Measurements from ENCODE around the gene MAPT.
"Not testable (repeated sequence)": the region's sequence is repeated elsewhere in the genome, so short reads cannot be mapped to it uniquely, and the experiment has no call there.

MAPT gene

DNA sequence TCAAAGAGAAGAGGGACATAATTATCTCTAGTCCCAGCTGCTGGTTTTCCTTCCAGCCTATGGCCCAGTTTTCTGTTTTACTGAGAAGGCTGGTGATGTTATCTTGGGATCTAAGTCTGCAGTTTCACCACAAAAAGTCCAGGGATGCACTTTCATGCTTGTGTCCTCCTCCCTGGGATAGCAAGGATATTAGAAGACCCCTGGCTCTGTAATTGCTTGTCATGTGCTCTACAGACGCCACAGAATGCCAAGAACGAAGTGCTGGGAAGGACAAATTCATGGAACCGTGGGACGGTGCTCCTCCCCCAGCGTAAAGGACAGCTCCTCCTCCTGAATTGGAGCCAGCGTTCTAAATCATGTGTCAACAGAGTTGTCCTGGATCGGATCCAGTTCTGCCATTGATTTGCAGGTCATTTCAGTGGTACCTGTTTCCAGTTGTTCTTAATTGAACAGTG is 8.6 kb downstream of the MAPT start:
- DNase-seq, result no peak

DNA sequence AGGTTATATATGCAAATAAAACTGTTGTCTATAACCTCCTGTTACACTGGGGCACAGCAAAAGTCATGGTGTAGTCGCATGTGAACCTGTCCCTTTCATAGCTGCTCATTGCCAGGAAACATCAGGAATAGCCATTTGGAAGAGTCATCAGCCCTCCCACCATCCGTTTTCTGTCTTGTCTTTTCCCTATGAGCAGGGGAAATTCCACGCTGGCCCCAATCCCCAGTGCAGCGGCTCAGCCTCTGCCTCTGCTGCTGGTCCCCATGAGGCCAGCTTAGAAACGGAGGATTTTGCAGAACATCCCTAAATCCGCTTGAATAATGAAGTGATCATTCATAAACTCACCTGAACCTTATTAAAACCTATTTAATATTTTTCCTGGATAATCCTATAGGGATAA is 10.5 kb downstream of the MAPT start:
- no peak for DNase-seq

DNA sequence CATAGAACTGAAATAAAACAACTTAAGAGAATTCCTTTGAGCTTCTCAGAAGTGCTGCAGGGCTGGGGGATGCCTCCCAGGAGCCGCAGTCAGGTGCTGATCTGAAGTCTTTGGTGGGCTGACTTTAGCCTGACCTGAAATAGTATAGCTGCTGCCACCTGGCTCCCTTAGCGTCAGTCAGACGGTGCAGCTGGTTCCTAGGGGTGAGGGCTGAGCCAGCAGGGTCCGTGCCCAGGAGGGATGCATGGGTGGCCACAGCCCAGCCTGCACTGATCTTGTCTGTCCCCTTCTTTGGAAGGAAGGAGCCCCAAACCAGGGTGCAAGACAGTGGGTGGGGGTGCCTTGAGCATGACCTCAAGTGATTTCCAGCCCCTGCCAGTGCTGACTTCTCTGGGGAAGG is 11.5 kb downstream of the MAPT start:
- no peak for DNase-seq

DNA sequence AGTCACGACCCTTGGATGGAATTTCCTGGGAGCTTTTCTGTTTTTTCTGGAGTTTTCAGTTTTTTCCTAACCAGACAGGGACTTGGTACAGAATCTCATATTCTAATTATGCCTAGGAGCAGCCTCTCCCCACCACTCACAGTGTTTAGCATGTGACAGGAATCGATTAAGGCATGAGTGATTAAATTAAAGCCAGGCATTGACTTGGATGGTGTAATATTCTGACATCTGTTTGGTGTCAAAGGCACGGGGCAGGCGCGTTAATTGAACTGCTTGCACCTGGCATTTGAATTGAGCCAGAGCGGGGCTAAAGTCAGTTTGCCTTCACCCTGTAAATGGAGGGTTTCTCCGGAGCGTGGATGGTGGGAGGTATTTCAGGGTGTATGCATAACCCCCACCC is 11.9 kb downstream of the MAPT start:
- DNase-seq, result no peak

DNA sequence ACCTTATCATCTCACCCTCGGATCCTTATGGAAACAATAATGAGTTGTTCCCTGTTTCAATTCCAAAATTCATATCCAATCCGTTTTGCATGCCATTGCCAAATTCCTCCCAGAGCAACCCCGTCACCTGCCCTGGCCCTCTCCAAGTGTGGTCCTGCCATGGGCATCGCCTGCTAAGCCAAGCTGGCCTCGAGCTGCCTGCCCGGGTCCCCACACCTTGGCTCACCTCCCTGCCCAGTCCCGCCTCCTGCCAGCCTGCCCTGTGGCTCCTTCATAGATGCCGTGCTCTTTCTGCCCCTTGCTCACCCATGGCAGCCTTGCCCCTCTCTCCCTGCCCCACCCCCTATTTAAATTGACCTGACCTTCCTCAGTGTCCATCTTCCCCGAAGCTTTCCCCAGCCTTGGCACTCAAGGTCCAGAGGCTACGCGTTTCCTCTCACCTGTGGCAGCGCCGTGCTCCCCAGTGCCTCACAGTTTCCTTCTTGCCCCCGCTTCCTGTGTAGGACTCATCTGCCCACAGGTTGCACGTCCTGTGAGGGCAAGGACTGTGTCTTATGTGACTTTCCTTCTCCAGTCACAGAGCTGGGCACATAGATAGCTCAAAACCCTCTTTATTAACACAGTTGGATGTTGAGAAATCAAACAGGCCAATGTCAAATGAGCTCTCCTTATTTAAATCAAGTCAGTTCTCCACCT is 12.7 kb downstream of the MAPT start:
- DNase-seq, result peak; percentile 40 to 51

- DNase-seq, result no peak
Observed at GRCh38 chr17:45907750-45908395, 13.5 kb downstream of the MAPT start.

- DNase-seq, result no peak
Observed at GRCh38 chr17:45908460-45908859, 14.1 kb downstream of the MAPT start.

- no peak for DNase-seq
Observed at GRCh38 chr17:45908935-45909334, 14.6 kb downstream of the MAPT start.

DNA sequence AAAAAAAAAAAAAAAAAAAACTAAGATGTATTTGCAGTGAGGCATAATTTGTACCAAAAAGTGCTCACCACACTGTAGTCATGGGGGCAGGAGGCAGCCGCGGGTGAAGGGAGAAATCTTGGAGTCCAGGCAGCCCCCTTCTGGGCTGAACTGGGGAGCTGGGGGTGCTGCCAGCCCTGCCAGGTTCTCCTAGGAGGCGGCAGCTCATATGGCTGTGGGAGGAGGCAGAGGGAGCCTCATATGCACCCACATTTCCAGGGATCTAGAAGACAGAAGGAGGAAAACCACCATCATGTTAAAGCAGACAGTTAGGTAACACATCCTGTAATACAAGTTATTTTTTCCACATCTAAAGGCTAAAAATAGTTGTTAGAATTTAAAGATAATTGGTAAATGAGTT is 16.3 kb downstream of the MAPT start:
- no peak for DNase-seq

- DNase-seq, result no peak
Observed at GRCh38 chr17:45912319-45912718, 18.0 kb downstream of the MAPT start.

DNA sequence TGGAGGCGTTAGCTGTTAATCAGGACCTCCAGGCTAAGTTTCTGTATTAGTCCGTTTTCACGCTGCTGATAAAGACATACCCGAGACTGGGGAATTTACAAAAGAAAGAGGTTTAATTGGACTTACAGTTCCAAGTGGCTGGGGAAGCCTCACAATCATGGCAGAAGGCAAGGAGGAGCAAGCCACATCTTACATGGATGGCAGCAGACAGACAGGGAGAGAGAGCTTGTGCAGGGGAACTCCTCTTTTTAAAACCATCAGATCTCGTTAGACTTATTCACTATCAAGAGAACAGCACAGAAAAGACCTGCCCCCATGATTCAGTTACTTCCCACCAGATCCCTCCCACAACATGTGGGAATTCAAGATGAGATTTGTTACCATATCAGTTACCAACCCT is 18.7 kb downstream of the MAPT start:
- not testable (repeated sequence) for DNase-seq

GRCh38 chr17:45914047-45914717 is 19.8 kb downstream of the MAPT start:
- DNase-seq, result no peak

GRCh38 chr17:45915263-45915662 is 20.9 kb downstream of the MAPT start:
- no peak for DNase-seq

GRCh38 chr17:45917081-45917480 is 22.7 kb downstream of the MAPT start:
- DNase-seq, result no peak

- no peak for DNase-seq
Observed at GRCh38 chr17:45918241-45918745, 23.9 kb downstream of the MAPT start.

- no peak for DNase-seq
Observed at GRCh38 chr17:45919136-45919535, 24.8 kb downstream of the MAPT start.

DNA sequence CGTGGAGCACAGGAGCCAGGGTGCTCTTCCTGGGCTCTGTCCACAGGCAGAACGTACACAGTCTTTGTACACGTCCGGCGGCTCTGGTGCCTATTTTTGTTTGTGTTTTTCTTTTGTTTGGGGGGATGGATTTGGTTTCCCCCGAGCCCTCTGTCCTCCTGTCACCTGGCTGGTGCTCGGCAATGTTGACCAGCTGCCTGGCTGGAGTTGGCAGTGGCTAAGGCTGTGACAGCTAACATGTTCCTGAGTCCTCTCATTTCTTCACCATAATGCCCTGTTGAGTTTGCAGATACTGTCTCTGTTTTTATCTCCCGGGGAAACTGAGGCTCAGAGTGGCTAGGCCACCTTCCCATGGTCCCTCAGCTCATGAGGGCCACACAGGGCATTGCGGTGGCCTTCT is 25.7 kb downstream of the MAPT start:
- DNase-seq, result no peak

DNA sequence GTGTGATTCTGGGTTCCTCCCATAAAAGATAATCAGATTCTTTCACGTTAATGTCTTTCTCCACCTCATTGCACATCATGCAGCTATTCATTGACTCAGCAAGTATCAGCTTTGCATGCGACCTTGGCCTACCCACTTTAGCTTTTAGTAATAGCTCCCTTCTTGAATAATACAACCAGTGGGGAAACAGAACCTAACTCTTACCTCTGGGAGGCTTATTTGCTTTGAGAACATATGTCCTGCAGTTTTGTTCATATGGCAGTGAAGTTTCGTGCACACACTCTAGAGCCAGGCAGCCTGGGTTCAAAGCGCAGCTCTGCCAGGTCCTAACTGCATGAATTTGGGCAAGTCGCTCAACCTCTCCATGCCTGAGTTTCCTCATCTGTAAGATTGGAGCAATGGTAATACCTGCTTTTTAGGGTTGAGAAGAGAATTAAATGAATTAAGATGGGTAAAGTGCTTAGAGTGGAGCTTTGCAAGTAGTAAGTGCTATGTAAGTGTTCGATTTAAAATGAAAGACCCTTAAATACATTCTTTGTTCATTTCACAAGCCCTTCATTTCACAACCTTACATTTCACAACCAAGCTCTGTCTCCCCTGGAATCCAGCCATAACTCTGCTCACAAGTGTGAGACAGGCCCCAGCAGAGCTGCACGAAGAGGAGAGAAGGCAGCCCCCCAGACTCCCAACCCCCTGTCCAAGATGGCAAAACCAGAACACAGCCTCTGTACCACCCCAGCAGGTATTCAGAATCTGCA is 29.3 kb downstream of the MAPT start:
- DNase-seq, result no peak

- no peak for DNase-seq
Observed at GRCh38 chr17:45924332-45924820, 30.0 kb downstream of the MAPT start.

DNA sequence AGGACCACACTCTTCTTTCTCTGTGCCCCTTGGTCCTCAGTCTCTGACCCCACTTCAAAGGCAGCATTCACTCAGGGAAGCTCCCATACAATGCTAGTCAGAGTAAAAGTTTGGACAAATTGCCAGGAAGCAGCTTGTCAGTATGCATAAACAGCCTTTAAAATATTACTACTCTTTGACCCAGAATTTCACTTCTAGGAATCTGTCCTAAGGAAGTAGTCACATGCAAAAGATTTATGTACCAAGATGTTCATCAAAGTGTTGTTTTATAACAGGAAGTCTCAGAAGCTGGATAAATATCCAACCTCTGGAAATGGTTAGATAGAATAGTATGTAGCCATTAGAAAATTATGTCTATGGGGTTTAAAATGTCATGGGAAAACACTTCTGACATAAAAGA is 31.0 kb downstream of the MAPT start:
- no peak for DNase-seq

DNA sequence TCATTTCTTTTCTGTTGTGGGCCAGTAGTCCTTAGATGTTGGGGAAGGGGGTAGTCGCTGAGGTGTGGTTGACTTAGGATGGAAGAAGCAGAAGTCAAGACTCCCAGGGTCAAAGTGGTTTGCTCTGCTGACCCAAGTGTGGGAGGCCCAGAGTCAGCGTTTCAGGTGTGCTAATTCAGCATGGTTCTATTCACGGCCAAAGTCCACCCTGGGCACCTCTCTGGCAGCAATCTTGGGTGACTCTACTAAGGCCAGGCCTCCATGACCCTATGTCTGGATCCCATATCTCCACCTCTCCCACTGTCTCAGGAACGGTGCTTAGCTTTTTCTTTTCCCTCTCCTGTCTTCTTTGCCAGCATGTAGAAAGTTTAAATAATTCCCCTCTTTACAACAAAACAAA is 32.9 kb downstream of the MAPT start:
- no peak for DNase-seq

DNA sequence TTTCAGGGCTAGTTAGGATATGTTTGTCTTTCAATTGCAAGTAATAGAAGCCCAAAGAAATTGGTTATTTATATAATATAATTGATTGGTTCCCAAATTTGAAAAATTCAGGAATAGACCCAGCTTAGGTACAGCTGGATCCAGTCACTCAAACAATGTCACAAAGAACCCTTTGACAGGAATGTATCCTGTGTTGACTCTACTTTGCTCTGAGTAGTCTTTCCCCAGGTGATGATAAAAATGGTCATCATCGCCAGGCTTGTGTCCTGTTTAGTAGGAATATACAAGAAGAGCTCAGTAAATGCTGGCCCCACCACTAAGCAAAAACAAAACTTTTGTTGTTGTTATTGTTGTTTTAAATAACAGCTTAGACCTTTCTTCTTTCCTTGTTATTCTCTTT is 35.0 kb downstream of the MAPT start:
- DNase-seq, result no peak

- DNase-seq, result no peak
Observed at GRCh38 chr17:45930420-45930951, 36.1 kb downstream of the MAPT start.

All from activated CD4-positive, alpha-beta T cell treated with anti-CD3 and anti-CD28 coated beads, Interleukin-2, amount 50 U/mL, for 4 hours (primary cell).